ENCODE measurements around the gene MAN1C1. TPM values are rescaled to one million over a fixed set of nuclear protein-coding genes. Genes with fewer than 3 reads are reported as not detected.

Gene MAN1C1
- total RNA-seq, 1 donor from 2014 or later: 5.4 TPM

DNA sequence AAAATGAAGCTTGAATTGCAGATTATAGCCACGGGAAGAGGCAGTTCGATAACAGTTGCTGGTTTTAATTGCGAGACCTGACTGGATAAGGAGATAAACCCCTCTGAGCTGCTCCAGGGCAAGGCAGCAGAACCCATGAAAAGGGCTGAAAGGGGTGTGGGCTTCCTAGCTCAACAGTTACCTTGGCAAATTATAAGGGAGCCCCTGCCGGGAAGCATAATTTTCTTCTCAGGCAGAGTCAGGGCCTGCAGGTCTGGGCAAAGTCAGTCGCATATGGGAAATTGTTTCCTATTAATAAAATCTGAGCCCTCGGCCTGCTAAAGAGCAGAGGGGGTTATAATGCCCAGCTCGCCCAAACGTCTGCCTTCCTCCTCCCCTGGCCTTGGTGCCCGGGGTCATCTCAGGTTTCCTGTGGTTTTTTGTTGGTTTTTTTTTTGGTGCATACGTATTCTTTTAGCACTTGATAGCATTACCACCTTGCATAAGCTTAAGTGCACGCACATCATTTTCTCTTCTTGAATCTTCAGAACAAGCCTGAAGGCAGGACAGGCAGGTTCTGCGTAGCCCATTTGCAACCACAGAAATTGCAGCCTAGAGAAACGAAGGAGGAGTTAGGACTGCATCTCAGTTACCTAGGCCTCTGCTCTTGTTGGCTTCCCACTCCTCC, 149.5 kb downstream of the MAN1C1 start:
- Mint-ChIP-seq H3K36me3 (ENCODE audit: unreplicated experiment) (no peaks in the 10 kb centered on the region), H3K27ac (ENCODE audit: unreplicated experiment) (peak overlapping the region; percentile 28), H3K27me3 (ENCODE audit: unreplicated experiment) (peaks cover 5% of the 10 kb centered on the region), H3K4me3 (ENCODE audit: unreplicated experiment) (no peak overlapping the region), H3K4me1 (ENCODE audit: low read depth, unreplicated experiment) (peaks cover 18% of the 10 kb centered on the region), H3K9me3 (ENCODE audit: unreplicated experiment) (peaks cover 2% of the 10 kb centered on the region)
- no peak for DNase-seq
- TF ChIP-seq, protein P1, sequence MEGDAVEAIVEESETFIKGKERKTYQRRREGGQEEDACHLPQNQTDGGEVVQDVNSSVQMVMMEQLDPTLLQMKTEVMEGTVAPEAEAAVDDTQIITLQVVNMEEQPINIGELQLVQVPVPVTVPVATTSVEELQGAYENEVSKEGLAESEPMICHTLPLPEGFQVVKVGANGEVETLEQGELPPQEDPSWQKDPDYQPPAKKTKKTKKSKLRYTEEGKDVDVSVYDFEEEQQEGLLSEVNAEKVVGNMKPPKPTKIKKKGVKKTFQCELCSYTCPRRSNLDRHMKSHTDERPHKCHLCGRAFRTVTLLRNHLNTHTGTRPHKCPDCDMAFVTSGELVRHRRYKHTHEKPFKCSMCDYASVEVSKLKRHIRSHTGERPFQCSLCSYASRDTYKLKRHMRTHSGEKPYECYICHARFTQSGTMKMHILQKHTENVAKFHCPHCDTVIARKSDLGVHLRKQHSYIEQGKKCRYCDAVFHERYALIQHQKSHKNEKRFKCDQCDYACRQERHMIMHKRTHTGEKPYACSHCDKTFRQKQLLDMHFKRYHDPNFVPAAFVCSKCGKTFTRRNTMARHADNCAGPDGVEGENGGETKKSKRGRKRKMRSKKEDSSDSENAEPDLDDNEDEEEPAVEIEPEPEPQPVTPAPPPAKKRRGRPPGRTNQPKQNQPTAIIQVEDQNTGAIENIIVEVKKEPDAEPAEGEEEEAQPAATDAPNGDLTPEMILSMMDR (IDR thresholded peaks at IDR 0.05; ENCODE audit: partially characterized antibody, unreplicated experiment): no peak

DNA sequence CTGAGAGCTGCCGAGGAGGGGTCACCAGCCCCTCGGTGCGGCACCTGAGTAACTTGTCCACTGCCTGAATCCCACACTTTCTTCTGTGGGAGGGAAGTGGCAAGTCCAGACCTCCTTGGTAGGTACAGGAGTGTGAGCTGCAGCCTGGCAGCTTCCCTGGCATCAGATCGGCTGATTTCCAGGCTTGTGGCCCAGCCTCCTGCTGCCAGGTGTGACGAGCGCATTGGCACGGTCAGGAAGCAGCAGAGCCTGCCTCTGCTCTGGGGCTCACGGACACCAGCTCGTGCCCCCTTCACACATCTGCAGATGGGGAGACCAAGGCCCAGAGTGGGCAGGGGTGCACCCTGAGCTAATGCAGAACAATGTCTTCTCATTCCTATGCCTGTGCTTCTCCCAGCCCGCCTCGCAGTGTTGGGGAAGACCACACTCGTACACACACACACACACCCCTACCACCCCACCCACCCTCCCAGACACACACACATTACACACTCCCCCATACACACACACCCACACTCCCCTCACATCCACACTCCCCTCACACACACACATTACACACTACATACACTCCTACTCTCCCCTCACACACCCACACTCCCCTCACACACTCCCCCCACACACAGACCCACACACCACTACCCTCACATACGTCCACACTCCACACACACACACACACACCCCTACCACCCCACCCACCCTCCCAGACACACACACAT, 150.3 kb downstream of the MAN1C1 start:
- no peak overlapping the region for H3K27ac Mint-ChIP-seq (ENCODE audit: unreplicated experiment)
- TF ChIP-seq, protein P1 (IDR thresholded peaks at IDR 0.05; ENCODE audit: partially characterized antibody, unreplicated experiment): no peak
- peaks cover 26% of the 10 kb centered on the region for H3K4me1 Mint-ChIP-seq (ENCODE audit: low read depth, unreplicated experiment)
- no peak for DNase-seq
- H3K27me3 Mint-ChIP-seq (ENCODE audit: unreplicated experiment): peaks cover 5% of the 10 kb centered on the region
- H3K36me3 Mint-ChIP-seq (ENCODE audit: unreplicated experiment): no peaks in the 10 kb centered on the region
- no peak overlapping the region for H3K4me3 Mint-ChIP-seq (ENCODE audit: unreplicated experiment)
- peaks cover 6% of the 10 kb centered on the region for H3K9me3 Mint-ChIP-seq (ENCODE audit: unreplicated experiment)

DNA sequence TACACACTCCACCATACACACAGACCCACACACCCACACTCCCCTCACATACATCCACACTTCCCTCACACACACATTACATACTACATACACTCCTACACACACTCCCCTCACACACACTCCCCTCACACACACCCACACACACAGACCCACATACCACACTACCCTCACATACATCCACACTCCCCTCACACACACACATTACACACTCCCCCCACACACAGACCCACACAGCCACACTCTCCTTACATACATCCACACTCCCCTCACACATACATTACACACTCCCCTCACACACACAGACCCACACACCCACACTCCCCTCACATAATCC, 150.8 kb downstream of the MAN1C1 start:
- DNase-seq: no peak
- H3K36me3 Mint-ChIP-seq (ENCODE audit: unreplicated experiment): no peaks in the 10 kb centered on the region
- peaks cover 7% of the 10 kb centered on the region for H3K9me3 Mint-ChIP-seq (ENCODE audit: unreplicated experiment)
- TF ChIP-seq, protein P1 (IDR thresholded peaks at IDR 0.05; ENCODE audit: partially characterized antibody, unreplicated experiment): no peak
- H3K4me3 Mint-ChIP-seq (ENCODE audit: unreplicated experiment): no peak overlapping the region
- H3K4me1 Mint-ChIP-seq (ENCODE audit: low read depth, unreplicated experiment): peaks cover 29% of the 10 kb centered on the region
- H3K27ac Mint-ChIP-seq (ENCODE audit: unreplicated experiment): no peak overlapping the region
- H3K27me3 Mint-ChIP-seq (ENCODE audit: unreplicated experiment): peaks cover 5% of the 10 kb centered on the region

DNA sequence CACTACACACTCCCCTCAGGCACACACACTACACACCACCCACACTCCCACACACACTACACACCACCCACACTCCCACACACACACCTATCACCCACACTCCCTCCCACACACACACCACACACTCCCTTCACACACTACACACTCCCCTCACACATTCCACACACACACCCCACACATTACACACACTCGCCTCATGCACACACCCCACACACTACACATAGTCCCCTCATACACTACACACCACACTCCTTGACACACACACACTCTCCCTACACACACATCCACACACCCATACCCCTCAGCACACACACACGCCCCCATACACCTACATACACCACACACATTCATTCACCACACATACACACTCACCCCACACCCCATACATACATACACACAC, 152.4 kb downstream of the MAN1C1 start:
- Mint-ChIP-seq H3K9me3 (ENCODE audit: unreplicated experiment) (peaks cover 7% of the 10 kb centered on the region), H3K4me3 (ENCODE audit: unreplicated experiment) (no peak overlapping the region), H3K27ac (ENCODE audit: unreplicated experiment) (no peak overlapping the region), H3K36me3 (ENCODE audit: unreplicated experiment) (no peaks in the 10 kb centered on the region), H3K27me3 (ENCODE audit: unreplicated experiment) (peaks cover 5% of the 10 kb centered on the region), H3K4me1 (ENCODE audit: low read depth, unreplicated experiment) (peaks cover 45% of the 10 kb centered on the region)
- no peak for DNase-seq
- TF ChIP-seq, protein P1 (IDR thresholded peaks at IDR 0.05; ENCODE audit: partially characterized antibody, unreplicated experiment): no peak
